ENCODE measurements around the gene FHL2. TPM values are rescaled to one million over a fixed set of nuclear protein-coding genes. Genes with fewer than 3 reads are reported as not detected.
A peak's percentile ranks its signal among the peaks of the same experiment; 100 is the strongest.

The FHL2 gene
- total and polyA plus RNA-seq, 2 of the 13 experiments (the other 11 are each of a cell fraction or from before 2014, with no cell fraction given): 1.9 to 74.8 TPM

DNA sequence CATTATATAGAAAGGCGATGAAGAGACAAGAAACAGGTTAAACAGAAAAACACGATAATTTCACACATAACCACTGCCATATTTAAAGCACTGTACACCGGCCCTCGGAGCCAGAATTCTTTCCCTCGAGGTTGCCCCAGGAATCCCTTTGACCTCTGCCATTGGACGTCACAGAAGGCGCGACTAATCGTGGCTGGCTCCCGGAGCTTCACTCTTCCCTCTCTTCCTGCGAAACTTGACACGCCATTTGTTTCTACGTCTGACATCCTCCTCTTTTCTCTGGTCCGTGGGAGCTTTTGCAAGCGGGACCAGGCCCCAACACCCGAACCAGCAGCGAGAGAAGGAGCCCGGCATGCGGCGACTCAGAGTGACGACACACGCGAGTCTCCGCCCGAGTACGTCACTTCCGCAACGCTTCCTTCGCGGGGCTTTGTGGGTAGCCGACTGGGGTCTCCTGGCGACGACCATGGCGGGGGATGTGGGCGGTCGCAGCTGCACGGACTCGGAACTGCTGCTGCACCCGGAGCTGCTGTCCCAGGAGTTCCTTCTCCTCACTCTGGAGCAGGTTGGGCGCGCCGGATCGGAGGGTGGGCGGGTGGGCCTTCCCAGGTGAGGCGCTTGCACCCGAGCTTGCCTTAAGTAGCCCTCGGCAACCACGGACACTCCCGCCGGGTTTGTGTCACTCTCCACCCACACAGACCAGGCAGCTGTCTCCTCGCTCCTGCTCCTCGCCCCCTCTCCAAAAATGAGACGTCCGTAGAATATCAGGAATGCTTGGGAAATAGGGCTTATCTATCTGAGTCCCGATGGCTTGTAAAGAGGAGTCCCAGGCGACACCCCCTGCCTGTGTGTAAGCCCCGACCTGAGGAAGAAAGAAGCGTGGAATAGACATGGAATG is 61.5 kb downstream of the FHL2 start, which contains the start of gene C2orf49 (continued):
- TF ChIP-seq, protein P1, sequence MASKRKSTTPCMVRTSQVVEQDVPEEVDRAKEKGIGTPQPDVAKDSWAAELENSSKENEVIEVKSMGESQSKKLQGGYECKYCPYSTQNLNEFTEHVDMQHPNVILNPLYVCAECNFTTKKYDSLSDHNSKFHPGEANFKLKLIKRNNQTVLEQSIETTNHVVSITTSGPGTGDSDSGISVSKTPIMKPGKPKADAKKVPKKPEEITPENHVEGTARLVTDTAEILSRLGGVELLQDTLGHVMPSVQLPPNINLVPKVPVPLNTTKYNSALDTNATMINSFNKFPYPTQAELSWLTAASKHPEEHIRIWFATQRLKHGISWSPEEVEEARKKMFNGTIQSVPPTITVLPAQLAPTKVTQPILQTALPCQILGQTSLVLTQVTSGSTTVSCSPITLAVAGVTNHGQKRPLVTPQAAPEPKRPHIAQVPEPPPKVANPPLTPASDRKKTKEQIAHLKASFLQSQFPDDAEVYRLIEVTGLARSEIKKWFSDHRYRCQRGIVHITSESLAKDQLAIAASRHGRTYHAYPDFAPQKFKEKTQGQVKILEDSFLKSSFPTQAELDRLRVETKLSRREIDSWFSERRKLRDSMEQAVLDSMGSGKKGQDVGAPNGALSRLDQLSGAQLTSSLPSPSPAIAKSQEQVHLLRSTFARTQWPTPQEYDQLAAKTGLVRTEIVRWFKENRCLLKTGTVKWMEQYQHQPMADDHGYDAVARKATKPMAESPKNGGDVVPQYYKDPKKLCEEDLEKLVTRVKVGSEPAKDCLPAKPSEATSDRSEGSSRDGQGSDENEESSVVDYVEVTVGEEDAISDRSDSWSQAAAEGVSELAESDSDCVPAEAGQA (IDR thresholded peaks at IDR 0.05; ENCODE audit: low read depth): peak; percentile 96
- TF ChIP-seq, protein P1 (CRISPR knock-in tag; IDR thresholded peaks at IDR 0.05; ENCODE audit: borderline replicate concordance): no peak
- TF ChIP-seq THAP11 (CRISPR knock-in tag; IDR thresholded peaks at IDR 0.05) (peak; percentile 94), ZNF292 (CRISPR knock-in tag; IDR thresholded peaks at IDR 0.05; ENCODE audit: borderline replicate concordance, low read depth) (no peak; the same call in 1 of the 2 replicates), SMAD1 (CRISPR knock-in tag; IDR thresholded peaks at IDR 0.05; ENCODE audit: borderline replicate concordance, low read depth) (no peak), ZFP36 (IDR thresholded peaks at IDR 0.05; ENCODE audit: borderline replicate concordance, low read depth, low read length, partially characterized antibody) (no peak), ZNF839 (CRISPR knock-in tag; IDR thresholded peaks at IDR 0.05; ENCODE audit: borderline replicate concordance) (peak; percentile 77; the same call in 1 of the 2 replicates), MLX (CRISPR knock-in tag; IDR thresholded peaks at IDR 0.05) (no peak), ZNF460 (CRISPR knock-in tag; IDR thresholded peaks at IDR 0.05; ENCODE audit: borderline replicate concordance) (no peak), ZNF225 (CRISPR knock-in tag; IDR thresholded peaks at IDR 0.05) (0 out of 2 replicates have a peak, but pooled peaks have one; percentile 56), ZNF441 (CRISPR knock-in tag; IDR thresholded peaks at IDR 0.05; ENCODE audit: borderline replicate concordance) (0 out of 2 replicates have a peak, but pooled peaks have one; percentile 16), ZNF766 (CRISPR knock-in tag; IDR thresholded peaks at IDR 0.05; ENCODE audit: borderline replicate concordance) (no peak), TRIM22 (IDR thresholded peaks at IDR 0.05) (no peak), ZNF496 (CRISPR knock-in tag; IDR thresholded peaks at IDR 0.05; ENCODE audit: insufficient replicate concordance) (no peak), ARHGAP35 (CRISPR knock-in tag; IDR thresholded peaks at IDR 0.05; ENCODE audit: borderline replicate concordance) (no peak)
- TF ChIP-seq, protein P2, sequence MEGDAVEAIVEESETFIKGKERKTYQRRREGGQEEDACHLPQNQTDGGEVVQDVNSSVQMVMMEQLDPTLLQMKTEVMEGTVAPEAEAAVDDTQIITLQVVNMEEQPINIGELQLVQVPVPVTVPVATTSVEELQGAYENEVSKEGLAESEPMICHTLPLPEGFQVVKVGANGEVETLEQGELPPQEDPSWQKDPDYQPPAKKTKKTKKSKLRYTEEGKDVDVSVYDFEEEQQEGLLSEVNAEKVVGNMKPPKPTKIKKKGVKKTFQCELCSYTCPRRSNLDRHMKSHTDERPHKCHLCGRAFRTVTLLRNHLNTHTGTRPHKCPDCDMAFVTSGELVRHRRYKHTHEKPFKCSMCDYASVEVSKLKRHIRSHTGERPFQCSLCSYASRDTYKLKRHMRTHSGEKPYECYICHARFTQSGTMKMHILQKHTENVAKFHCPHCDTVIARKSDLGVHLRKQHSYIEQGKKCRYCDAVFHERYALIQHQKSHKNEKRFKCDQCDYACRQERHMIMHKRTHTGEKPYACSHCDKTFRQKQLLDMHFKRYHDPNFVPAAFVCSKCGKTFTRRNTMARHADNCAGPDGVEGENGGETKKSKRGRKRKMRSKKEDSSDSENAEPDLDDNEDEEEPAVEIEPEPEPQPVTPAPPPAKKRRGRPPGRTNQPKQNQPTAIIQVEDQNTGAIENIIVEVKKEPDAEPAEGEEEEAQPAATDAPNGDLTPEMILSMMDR (CRISPR knock-in tag; IDR thresholded peaks at IDR 0.05): no peak

Data from HepG2 (cell line).